Superior temporal gyrus (tissue), 1 donor: ENCODE data around the gene BCAP29.

Source experiments
- DNase-seq: peaks from one replicate; pipeline ENCODE4 v3.0.0-alpha.2; 2016; ENCODE audit errors: extremely low spot score

Gene BCAP29

DNA sequence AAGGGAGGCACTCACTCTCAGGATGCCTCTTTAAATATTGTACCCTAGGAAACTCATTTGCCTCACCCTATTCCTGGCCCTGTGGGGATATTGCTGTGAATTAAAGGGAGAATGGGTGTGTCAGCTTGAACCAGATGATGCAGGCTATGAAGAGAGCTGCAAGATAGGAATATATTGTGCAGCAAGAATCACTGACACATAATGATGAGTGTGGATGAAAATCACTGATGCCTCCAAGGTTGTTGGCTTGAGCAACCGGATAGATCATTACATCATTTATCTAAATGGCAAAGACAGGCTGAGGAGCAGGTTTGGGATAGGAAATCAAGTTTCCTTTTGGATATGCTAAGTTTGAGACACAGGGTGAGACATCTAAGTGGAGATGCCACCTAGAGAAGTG, 86.7 kb downstream of the BCAP29 start:
- DNase-seq, result no peak

DNA sequence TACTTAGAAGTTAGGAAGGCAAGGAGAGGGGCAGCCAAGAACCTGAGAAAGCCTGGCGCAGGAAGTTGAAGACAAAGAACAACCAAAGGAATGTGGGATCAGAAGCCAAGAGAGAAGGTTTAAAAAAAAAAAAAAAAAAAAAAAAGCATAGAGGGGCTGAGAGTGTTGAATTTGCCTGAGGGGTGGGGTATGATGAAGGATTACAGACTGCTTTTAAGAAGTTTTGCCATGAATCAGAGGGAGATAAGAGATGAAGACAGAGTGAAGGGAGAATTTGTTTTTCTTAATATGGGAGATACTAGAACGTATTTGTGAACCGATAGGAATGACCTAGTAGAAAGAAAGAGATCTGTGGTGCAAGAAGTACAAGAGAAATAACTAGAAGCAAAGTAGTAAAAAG, 87.3 kb downstream of the BCAP29 start:
- DNase-seq, result no peak

DNA sequence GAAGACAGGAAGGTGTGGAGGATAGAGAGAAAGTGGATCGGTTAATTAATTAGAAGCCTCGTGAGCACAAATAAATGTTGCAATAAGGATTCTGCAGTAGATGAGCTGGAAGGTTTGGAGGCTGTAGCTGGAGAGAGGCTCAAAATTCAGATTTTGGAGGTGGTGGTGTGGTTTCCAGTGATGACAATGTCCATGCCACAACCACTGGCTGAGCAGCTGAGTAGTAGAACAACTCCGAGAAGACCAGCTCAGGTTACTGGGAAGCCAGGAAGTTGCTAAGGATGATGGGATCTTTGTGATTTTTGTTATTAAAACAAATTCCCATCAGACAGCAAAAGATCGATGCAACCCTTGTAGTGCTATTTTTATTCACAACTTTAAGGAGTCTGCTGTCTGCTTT, 88.2 kb downstream of the BCAP29 start:
- DNase-seq, result no peak
